Nephron (organoid): ENCODE results near the gene SYNPO2.

Experiments
- H3K27ac Mint-ChIP-seq, 3 experiments: 2 replicates each; pipeline ENCODE4 v1.8.0; 2020; ENCODE audit warnings: mixed read lengths in 3 of 3, mild to moderate bottlenecking in 2 of 3, moderate library complexity in 1 of 3
- H3K27me3 Mint-ChIP-seq: 2 replicates; pipeline ENCODE4 v1.8.0; 2021; ENCODE audit warnings: low read depth, mild to moderate bottlenecking, moderate library complexity, mixed read lengths
- H3K36me3 Mint-ChIP-seq: 2 replicates; pipeline ENCODE4 v1.8.0; 2020; ENCODE audit warnings: low read depth, mixed read lengths
- H3K4me1 Mint-ChIP-seq: 2 replicates; pipeline ENCODE4 v1.8.0; 2020; ENCODE audit warnings: mixed read lengths
- H3K4me3 Mint-ChIP-seq, 3 experiments: 2 replicates each; pipeline ENCODE4 v1.8.0; 2020; ENCODE audit warnings: mild to moderate bottlenecking in 3 of 3, mixed read lengths in 3 of 3, moderate library complexity in 2 of 3
- H3K9me3 Mint-ChIP-seq: 2 replicates; pipeline ENCODE4 v1.8.0; 2020; ENCODE audit warnings: mixed read lengths
- TF ChIP-seq, protein P1 (sequence below), 3 experiments: fragments of 200-600 bp; sonication (generic); IDR thresholded peaks; one replicate each; pipeline ENCODE4 v1.5.0; 2021; ENCODE audit warnings: antibody characterized with exemption in 3 of 3; ENCODE audit not compliant: unreplicated experiment in 3 of 3

The SYNPO2 gene

DNA sequence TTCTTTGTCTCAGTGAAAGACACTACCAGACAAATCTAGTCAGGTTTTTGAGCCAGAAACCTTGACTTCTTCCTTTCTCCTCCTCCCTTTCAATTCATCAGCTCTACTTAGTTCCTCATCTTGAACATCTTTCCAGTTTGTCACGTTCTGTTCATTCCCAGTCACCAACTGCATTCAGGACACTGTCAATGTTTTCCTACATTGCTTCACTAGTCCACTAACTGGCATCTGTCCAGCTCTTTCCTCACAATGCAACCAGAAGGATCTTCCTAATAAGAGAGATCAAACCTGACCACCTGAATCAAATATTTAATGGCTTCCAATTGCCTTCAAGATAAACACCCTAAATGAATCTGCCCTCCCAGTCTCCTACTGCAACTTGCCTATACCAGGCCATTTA, 52.5 kb downstream of the SYNPO2 start:
- peak overlapping the region in 2 of 3 experiments; percentile 28 to 51 for H3K27ac Mint-ChIP-seq
- no peaks in the 10 kb centered on the region for H3K36me3 Mint-ChIP-seq
- no peaks in the 10 kb centered on the region for H3K27me3 Mint-ChIP-seq
- peaks cover 43% of the 10 kb centered on the region for H3K4me1 Mint-ChIP-seq
- no peaks in the 10 kb centered on the region for H3K9me3 Mint-ChIP-seq
- TF ChIP-seq, protein P1, sequence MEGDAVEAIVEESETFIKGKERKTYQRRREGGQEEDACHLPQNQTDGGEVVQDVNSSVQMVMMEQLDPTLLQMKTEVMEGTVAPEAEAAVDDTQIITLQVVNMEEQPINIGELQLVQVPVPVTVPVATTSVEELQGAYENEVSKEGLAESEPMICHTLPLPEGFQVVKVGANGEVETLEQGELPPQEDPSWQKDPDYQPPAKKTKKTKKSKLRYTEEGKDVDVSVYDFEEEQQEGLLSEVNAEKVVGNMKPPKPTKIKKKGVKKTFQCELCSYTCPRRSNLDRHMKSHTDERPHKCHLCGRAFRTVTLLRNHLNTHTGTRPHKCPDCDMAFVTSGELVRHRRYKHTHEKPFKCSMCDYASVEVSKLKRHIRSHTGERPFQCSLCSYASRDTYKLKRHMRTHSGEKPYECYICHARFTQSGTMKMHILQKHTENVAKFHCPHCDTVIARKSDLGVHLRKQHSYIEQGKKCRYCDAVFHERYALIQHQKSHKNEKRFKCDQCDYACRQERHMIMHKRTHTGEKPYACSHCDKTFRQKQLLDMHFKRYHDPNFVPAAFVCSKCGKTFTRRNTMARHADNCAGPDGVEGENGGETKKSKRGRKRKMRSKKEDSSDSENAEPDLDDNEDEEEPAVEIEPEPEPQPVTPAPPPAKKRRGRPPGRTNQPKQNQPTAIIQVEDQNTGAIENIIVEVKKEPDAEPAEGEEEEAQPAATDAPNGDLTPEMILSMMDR (IDR thresholded peaks at IDR 0.05; ENCODE audit: unreplicated experiment in 3 of 3): no peak
- H3K4me3 Mint-ChIP-seq: no peak overlapping the region

GRCh38 chr4:118941799-118942198, 53.1 kb downstream of the SYNPO2 start:
- TF ChIP-seq, protein P1 (IDR thresholded peaks at IDR 0.05; ENCODE audit: unreplicated experiment in 3 of 3): no peak
- H3K4me1 Mint-ChIP-seq: peaks cover 39% of the 10 kb centered on the region
- no peaks in the 10 kb centered on the region for H3K36me3 Mint-ChIP-seq
- peak overlapping the region in 2 of 3 experiments; percentile 28 to 51 for H3K27ac Mint-ChIP-seq
- H3K4me3 Mint-ChIP-seq: no peak overlapping the region
- H3K9me3 Mint-ChIP-seq: no peaks in the 10 kb centered on the region
- no peaks in the 10 kb centered on the region for H3K27me3 Mint-ChIP-seq

DNA sequence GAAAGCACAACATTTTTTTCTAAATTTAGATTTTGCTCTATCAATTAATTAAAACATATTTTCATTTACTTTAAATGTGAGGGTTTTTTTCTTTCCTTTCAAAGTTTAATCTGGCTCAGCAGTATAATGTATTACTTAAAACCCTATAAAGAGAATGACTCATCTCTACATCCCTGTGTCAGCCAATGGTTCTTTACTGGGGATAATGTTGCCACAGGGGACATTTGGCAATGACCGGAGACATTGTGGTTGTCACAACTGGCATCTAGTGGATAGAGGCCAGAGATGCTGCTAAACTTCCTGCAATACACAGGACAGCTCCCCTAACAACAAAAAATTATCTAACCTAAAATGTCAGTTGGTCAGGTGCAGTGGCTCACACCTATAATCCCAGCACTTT, 53.8 kb downstream of the SYNPO2 start:
- Mint-ChIP-seq H3K36me3 (no peaks in the 10 kb centered on the region), H3K4me3 (no peak overlapping the region), H3K4me1 (peaks cover 40% of the 10 kb centered on the region), H3K27me3 (no peaks in the 10 kb centered on the region), H3K27ac (no peak overlapping the region), H3K9me3 (no peaks in the 10 kb centered on the region)
- TF ChIP-seq, protein P1 (IDR thresholded peaks at IDR 0.05; ENCODE audit: unreplicated experiment in 3 of 3): no peak

GRCh38 chr4:118947095-118947494, 58.4 kb downstream of the SYNPO2 start:
- peaks cover 21% of the 10 kb centered on the region for H3K4me1 Mint-ChIP-seq
- H3K4me3 Mint-ChIP-seq: no peak overlapping the region
- H3K9me3 Mint-ChIP-seq: no peaks in the 10 kb centered on the region
- H3K36me3 Mint-ChIP-seq: no peaks in the 10 kb centered on the region
- TF ChIP-seq, protein P1 (IDR thresholded peaks at IDR 0.05; ENCODE audit: unreplicated experiment in 3 of 3): no peak
- peak overlapping the region; percentile 27 to 90 (median 55) for H3K27ac Mint-ChIP-seq
- no peaks in the 10 kb centered on the region for H3K27me3 Mint-ChIP-seq

DNA sequence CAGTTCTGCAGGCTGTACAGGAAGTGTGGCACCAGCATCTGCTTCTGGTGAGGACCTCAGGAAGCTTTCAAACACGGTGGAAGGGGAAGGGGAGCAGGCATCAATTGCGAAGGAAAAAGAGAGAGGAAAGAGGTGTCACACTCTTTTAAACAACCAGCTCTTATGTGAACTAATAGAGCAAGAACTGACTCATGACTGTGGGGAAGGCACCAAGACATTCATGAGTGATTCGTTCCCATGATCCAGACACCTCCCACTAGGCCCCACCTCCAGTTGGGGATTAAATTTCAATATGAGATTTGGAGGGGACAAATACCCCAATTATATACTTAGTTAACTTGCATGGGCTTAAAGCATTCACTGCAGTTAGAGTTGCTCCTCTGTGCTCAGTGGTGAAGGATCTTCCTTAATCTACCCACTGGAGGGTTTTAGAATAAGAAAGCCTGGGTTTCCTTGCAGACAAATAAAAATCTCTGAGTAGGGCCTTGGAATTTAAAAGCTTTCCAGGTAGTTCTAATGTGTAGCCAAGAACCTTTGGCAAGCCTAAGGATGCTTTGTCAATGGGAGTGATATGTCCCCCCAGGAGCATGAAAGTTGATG, 60.0 kb downstream of the SYNPO2 start:
- Mint-ChIP-seq H3K9me3 (no peaks in the 10 kb centered on the region), H3K4me3 (no peak overlapping the region), H3K4me1 (peaks cover 16% of the 10 kb centered on the region), H3K27ac (no peak overlapping the region), H3K36me3 (no peaks in the 10 kb centered on the region), H3K27me3 (no peaks in the 10 kb centered on the region)
- TF ChIP-seq, protein P1 (IDR thresholded peaks at IDR 0.05; ENCODE audit: unreplicated experiment in 3 of 3): no peak

DNA sequence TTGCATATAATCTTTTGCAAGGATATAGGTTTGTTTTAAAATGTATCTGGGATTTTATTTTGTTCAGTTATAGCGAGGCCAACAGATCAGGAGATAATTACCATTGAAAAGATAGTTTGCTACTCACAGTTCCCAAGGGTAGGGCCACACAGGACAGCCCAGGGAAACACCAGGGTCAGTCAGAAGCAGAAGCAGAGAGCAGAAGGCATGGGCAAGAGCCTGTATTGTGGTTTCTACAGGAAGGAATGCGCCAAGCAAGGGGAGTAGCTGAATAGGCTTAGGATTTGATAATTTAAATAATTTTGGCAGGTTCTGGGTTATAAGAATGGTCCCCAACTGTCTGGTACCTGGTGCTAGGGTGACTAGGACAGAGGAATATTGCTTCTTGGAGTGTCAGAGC, 61.6 kb downstream of the SYNPO2 start:
- Mint-ChIP-seq H3K4me3 (no peak overlapping the region), H3K9me3 (no peaks in the 10 kb centered on the region), H3K4me1 (peaks cover 24% of the 10 kb centered on the region), H3K36me3 (no peaks in the 10 kb centered on the region), H3K27ac (no peak overlapping the region), H3K27me3 (no peaks in the 10 kb centered on the region)
- TF ChIP-seq, protein P1 (IDR thresholded peaks at IDR 0.05; ENCODE audit: unreplicated experiment in 3 of 3): no peak
